GM23338 (cell line): Measurements from ENCODE around the gene AOC3. TPM values are rescaled to one million over a fixed set of nuclear protein-coding genes. Genes with fewer than 3 reads are reported as not detected.

Experiments
- ATAC-seq: fragments of 200-7000 bp; cut with Tn5 transposase; 3 replicates; pipeline ENCODE4 v1.9.1; 2020
- DNase-seq: peaks from one replicate; pipeline ENCODE4 v3.0.0-alpha.2; 2015; ENCODE audit warnings: low spot score
- H2AFZ ChIP-seq: fragments of 200-600 bp; sonication (generic); 2 replicates; pipeline ENCODE4 v1.8.0; 2016; ENCODE audit warnings: antibody characterized with exemption, mild to moderate bottlenecking, moderate library complexity
- H3F3A ChIP-seq: fragments of 200-600 bp; sonication (generic); replicated peaks from 2 replicates; pipeline ENCODE4 v1.8.0; 2017; ENCODE audit warnings: antibody characterized with exemption, mixed run types, low read depth
- H3K27ac ChIP-seq: fragments of 200-600 bp; sonication (generic); 2 replicates; pipeline ENCODE4 v1.6.1; 2016; ENCODE audit warnings: low read depth
- H3K27me3 ChIP-seq: fragments of 200-600 bp; sonication (generic); 2 replicates; pipeline ENCODE4 v1.8.0; 2016; ENCODE audit warnings: mild to moderate bottlenecking, mixed run types, moderate library complexity; ENCODE audit not compliant: insufficient read depth
- H3K36me3 ChIP-seq: fragments of 200-600 bp; sonication (generic); 2 replicates; pipeline ENCODE4 v1.8.0; 2016; ENCODE audit warnings: mild to moderate bottlenecking; ENCODE audit not compliant: insufficient read depth
- H3K4me1 ChIP-seq: fragments of 200-600 bp; sonication (generic); 2 replicates; pipeline ENCODE4 v1.8.0; 2016; ENCODE audit warnings: mild to moderate bottlenecking, moderate library complexity; ENCODE audit not compliant: insufficient read depth
- H3K4me2 ChIP-seq: fragments of 200-600 bp; sonication (generic); 2 replicates; pipeline ENCODE4 v1.7.1; 2017; ENCODE audit warnings: mixed run types
- H3K4me3 ChIP-seq: fragments of 200-600 bp; sonication (generic); 2 replicates; pipeline ENCODE4 v1.6.1; 2016; ENCODE audit warnings: mixed run types
- H3K79me2 ChIP-seq: fragments of 200-600 bp; sonication (generic); replicated peaks from 2 replicates; pipeline ENCODE4 v1.8.0; 2017; ENCODE audit warnings: mild to moderate bottlenecking; ENCODE audit not compliant: insufficient read depth
- H3K9me2 ChIP-seq: fragments of 200-600 bp; sonication (generic); 2 replicates; pipeline ENCODE4 v1.8.0; 2017; ENCODE audit not compliant: insufficient read depth
- H4K20me1 ChIP-seq: fragments of 200-600 bp; sonication (generic); replicated peaks from 2 replicates; pipeline ENCODE4 v1.8.0; 2017; ENCODE audit warnings: mild to moderate bottlenecking; ENCODE audit not compliant: insufficient read depth
- H3K27ac Mint-ChIP-seq: 2 replicates; pipeline ENCODE4 v1.8.0; 2020; ENCODE audit warnings: inconsistent platforms, mild to moderate bottlenecking, moderate library complexity, mixed read lengths
- H3K27me3 Mint-ChIP-seq: 3 replicates; pipeline ENCODE4 v1.8.0; 2022; ENCODE audit warnings: low read depth, mild to moderate bottlenecking, moderate library complexity, mixed read lengths, inconsistent platforms; ENCODE audit not compliant: insufficient read depth, poor library complexity
- H3K36me3 Mint-ChIP-seq: 3 replicates; pipeline ENCODE4 v1.8.0; 2021; ENCODE audit warnings: low read depth, mild to moderate bottlenecking, inconsistent platforms, moderate library complexity, mixed read lengths
- H3K4me1 Mint-ChIP-seq: 3 replicates; pipeline ENCODE4 v1.8.0; 2020; ENCODE audit warnings: mild to moderate bottlenecking, inconsistent platforms, mixed read lengths
- H3K4me3 Mint-ChIP-seq: 3 replicates; pipeline ENCODE4 v1.8.0; 2021; ENCODE audit warnings: moderate library complexity, mild to moderate bottlenecking, inconsistent platforms, mixed read lengths
- H3K9me3 Mint-ChIP-seq: 3 replicates; pipeline ENCODE4 v1.8.0; 2020; ENCODE audit warnings: moderate library complexity, mild to moderate bottlenecking, inconsistent platforms, mixed read lengths
- CREB1 ChIP-seq: fragments of 250-450 bp; sonication (Bioruptor Pico); IDR thresholded peaks from 2 replicates; pipeline ENCODE4 v1.5.0; 2020; ENCODE audit warnings: low read depth, mild to moderate bottlenecking, moderate library complexity
- ETS1 ChIP-seq: IDR thresholded peaks from 2 replicates; pipeline ENCODE4 v1.6.1; 2016; ENCODE audit warnings: antibody characterized with exemption
- EZH2 ChIP-seq: fragments of 200-600 bp; sonication (generic); IDR thresholded peaks from one replicate; pipeline ENCODE4 v1.8.0; 2017; ENCODE audit warnings: antibody characterized with exemption, mild to moderate bottlenecking, low read depth; ENCODE audit not compliant: unreplicated experiment
- EZH2phosphoT487 ChIP-seq: fragments of 200-600 bp; sonication (generic); IDR thresholded peaks from one replicate; pipeline ENCODE4 v1.8.1; 2018; ENCODE audit warnings: antibody characterized with exemption; ENCODE audit not compliant: unreplicated experiment
- NANOG ChIP-seq: IDR thresholded peaks from 2 replicates; pipeline ENCODE4 v1.6.1; 2016; ENCODE audit warnings: antibody characterized with exemption, borderline replicate concordance
- STAT1 ChIP-seq: IDR thresholded peaks from one replicate; pipeline ENCODE4 v1.6.1; 2016; ENCODE audit warnings: antibody characterized with exemption; ENCODE audit not compliant: unreplicated experiment
- ZNF114 ChIP-seq: fragments of 250-450 bp; sonication (Bioruptor Pico); IDR thresholded peaks from 2 replicates; pipeline ENCODE4 v1.5.0; 2020; ENCODE audit warnings: mild to moderate bottlenecking, moderate library complexity
- ZNF331 ChIP-seq: fragments of 250-450 bp; sonication (Bioruptor Pico); IDR thresholded peaks from 2 replicates; pipeline ENCODE4 v1.5.0; 2020; ENCODE audit warnings: low read depth, mild to moderate bottlenecking, moderate library complexity
- polyA plus RNA-seq: library from polyadenylated mRNA; unstranded; fragments of >200 nt; fragmentation: Nextera tagmentation; extraction: Ambion mirVana; gene quantifications from 2 replicates; pipeline ENCODE4 v1.2.1, GENCODE V29; 2016
- total RNA-seq: library from RNA; depleted of rRNA; stranded (reverse); fragments of >200 nt; shearing (Covaris generic); gene quantifications from 2 replicates; pipeline ENCODE4 v1.2.3, GENCODE V29; 2014
- TF ChIP-seq, protein P1 (sequence below): IDR thresholded peaks from one replicate; pipeline ENCODE4 v1.6.1; 2018; ENCODE audit warnings: antibody characterized with exemption; ENCODE audit not compliant: unreplicated experiment
- TF ChIP-seq, protein P2 (sequence below), 2 experiments: fragments of 200-600 bp in 1 of 2; sonication (generic) in 1 of 2; conservative IDR thresholded peaks; 2 replicates each; pipeline versions ENCODE4 v1.5.1 to v1.6.1; 2016 to 2017; ENCODE audit warnings: antibody characterized with exemption in 2 of 2, low read depth in 2 of 2, mild to moderate bottlenecking in 2 of 2, moderate library complexity in 1 of 2

Gene AOC3
- total and polyA plus RNA-seq, 2 experiments from 2014 or later = 1.4 to 1.7 TPM

GRCh38 chr17:42827472-42827871 lies 23.5 kb upstream of the AOC3 start:
- H3K4me3 Mint-ChIP-seq = no peak overlapping the region

More at GRCh38 chr17:42827472-42827871, 23.5 kb upstream of the AOC3 start:
- peaks cover 3% of the 10 kb centered on the region for H3K27me3 Mint-ChIP-seq
- no peak overlapping the region for H3K4me2 ChIP-seq
- ATAC-seq (no peak), DNase-seq (no peak)
- H3K27me3 ChIP-seq = no peaks in the 10 kb centered on the region
- H4K20me1 ChIP-seq = no peaks in the 10 kb centered on the region; the same call in 1 of the 2 replicates
- no peak overlapping the region for H3K4me3 ChIP-seq
- H2AFZ ChIP-seq = no peak overlapping the region
- H3K27ac Mint-ChIP-seq = no peak overlapping the region
- H3K9me3 Mint-ChIP-seq = no peaks in the 10 kb centered on the region
- no peaks in the 10 kb centered on the region for H3K9me2 ChIP-seq
- H3K4me1 Mint-ChIP-seq = peaks cover 7% of the 10 kb centered on the region
- H3K36me3 Mint-ChIP-seq = no peaks in the 10 kb centered on the region; the same call in 2 of the 3 replicates
- no peak overlapping the region for H3K27ac ChIP-seq
- no peaks in the 10 kb centered on the region for H3K36me3 ChIP-seq
- peaks cover 13% of the 10 kb centered on the region for H3K79me2 ChIP-seq
- H3F3A ChIP-seq = 0 out of 2 replicates have a peak, but pooled peaks cover 6% of the 10 kb centered on the region
- TF ChIP-seq, protein P1, sequence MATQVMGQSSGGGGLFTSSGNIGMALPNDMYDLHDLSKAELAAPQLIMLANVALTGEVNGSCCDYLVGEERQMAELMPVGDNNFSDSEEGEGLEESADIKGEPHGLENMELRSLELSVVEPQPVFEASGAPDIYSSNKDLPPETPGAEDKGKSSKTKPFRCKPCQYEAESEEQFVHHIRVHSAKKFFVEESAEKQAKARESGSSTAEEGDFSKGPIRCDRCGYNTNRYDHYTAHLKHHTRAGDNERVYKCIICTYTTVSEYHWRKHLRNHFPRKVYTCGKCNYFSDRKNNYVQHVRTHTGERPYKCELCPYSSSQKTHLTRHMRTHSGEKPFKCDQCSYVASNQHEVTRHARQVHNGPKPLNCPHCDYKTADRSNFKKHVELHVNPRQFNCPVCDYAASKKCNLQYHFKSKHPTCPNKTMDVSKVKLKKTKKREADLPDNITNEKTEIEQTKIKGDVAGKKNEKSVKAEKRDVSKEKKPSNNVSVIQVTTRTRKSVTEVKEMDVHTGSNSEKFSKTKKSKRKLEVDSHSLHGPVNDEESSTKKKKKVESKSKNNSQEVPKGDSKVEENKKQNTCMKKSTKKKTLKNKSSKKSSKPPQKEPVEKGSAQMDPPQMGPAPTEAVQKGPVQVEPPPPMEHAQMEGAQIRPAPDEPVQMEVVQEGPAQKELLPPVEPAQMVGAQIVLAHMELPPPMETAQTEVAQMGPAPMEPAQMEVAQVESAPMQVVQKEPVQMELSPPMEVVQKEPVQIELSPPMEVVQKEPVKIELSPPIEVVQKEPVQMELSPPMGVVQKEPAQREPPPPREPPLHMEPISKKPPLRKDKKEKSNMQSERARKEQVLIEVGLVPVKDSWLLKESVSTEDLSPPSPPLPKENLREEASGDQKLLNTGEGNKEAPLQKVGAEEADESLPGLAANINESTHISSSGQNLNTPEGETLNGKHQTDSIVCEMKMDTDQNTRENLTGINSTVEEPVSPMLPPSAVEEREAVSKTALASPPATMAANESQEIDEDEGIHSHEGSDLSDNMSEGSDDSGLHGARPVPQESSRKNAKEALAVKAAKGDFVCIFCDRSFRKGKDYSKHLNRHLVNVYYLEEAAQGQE = no peak
- TF ChIP-seq CREB1 (CRISPR knock-in tag) (no peak), ZNF114 (CRISPR knock-in tag) (no peak), ETS1 (no peak), STAT1 (no peak), EZH2phosphoT487 (no peak), EZH2 (no peak), NANOG (no peak), ZNF331 (CRISPR knock-in tag) (no peak)
- TF ChIP-seq, protein P2, sequence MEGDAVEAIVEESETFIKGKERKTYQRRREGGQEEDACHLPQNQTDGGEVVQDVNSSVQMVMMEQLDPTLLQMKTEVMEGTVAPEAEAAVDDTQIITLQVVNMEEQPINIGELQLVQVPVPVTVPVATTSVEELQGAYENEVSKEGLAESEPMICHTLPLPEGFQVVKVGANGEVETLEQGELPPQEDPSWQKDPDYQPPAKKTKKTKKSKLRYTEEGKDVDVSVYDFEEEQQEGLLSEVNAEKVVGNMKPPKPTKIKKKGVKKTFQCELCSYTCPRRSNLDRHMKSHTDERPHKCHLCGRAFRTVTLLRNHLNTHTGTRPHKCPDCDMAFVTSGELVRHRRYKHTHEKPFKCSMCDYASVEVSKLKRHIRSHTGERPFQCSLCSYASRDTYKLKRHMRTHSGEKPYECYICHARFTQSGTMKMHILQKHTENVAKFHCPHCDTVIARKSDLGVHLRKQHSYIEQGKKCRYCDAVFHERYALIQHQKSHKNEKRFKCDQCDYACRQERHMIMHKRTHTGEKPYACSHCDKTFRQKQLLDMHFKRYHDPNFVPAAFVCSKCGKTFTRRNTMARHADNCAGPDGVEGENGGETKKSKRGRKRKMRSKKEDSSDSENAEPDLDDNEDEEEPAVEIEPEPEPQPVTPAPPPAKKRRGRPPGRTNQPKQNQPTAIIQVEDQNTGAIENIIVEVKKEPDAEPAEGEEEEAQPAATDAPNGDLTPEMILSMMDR (conservative IDR thresholded peaks at IDR 0.05; ENCODE audit: low read depth in 2 of 2) = no peak
- H3K4me1 ChIP-seq = peaks cover 12% of the 10 kb centered on the region
